NCI-H187 treated with DMSO at 0.1 percent for 48 hours (cell line): ENCODE data around the gene LCN1.
"Not testable (repeated sequence)": the region's sequence is repeated elsewhere in the genome, so short reads cannot be mapped to it uniquely, and the experiment has no call there.

Source experiments
- DNase-seq: peaks from one replicate; lab custom pipeline; 2025; lab: John Stamatoyannopoulos, UW

LCN1 gene

DNA sequence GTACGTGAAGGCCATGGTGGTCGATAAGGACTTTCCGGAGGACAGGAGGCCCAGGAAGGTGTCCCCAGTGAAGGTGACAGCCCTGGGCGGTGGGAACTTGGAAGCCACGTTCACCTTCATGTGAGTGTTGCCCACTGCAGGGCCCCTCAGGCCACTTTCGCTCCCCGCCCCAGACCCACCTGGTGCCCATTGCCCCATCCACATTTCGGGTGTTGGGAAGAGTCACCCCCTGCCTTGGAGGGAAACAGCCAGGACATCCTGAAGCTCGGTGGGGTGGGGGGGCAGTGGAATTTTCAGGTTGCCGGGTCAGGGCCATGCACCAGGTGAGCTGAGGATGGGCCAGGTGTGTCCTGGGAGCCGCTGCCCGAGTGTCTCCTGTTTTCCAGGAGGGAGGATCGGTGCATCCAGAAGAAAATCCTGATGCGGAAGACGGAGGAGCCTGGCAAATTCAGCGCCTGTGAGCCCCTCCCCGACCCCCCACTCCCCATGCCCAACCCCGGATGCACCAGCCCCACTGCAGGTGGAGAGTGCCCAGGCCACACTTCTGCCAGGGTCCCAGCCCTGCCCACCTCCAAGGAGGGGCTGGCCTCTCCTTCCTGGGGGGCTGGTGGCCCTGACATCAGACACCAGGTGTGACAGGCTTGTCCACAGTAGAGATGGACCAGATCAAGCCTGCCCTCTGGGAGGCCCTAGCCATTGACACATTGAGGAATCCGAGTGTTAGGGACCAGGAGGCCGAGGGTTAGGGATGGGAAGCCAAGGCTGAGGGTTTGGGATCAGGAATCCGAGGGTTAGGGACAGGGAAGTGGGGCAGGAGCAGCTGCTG, 25.8 kb downstream of the LCN1 start:
- not testable (repeated sequence) for DNase-seq

DNA sequence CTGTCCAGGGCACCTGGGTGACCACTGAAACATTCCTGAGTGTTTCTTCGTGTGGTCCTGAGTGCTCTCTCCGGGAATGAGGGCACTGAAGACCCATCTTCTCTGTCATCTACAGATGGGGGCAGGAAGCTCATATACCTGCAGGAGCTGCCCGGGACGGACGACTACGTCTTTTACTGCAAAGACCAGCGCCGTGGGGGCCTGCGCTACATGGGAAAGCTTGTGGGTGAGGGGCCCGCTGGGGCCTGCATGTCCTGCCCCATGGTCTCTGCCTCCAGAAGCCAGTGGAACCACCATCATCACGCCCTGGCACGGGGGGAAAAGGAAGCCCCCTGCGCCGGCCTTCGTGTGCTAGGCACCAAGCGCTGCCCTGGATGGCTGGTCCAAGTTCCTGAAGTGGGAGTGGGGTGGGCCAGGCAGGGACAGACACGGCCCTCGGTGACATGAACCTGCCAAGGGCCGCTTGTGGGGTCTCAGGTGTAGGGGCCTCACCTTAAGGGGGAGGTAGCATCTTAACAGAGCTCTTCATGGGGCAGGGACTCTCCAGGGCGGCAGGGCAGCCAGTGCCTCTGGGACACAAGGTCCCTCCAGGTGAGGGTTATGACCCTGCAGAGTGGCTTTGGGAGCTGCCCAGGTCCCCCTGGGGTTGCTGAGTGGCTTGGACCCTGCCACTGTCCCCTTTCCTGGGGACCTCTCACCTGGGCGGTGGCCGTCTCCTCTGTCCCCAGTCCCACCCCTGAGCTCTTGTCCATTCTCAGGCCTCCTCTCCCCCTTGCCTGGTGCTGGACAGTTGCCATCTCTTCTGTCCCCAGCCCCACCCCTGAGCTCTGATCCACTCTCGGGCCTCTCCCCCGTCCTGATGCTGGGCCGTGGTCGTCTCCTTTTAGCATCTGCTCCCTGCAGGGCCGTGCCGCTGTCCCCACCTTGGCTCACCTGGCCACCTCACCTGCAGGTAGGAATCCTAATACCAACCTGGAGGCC, 26.8 kb downstream of the LCN1 start:
- DNase-seq = no peak

DNA sequence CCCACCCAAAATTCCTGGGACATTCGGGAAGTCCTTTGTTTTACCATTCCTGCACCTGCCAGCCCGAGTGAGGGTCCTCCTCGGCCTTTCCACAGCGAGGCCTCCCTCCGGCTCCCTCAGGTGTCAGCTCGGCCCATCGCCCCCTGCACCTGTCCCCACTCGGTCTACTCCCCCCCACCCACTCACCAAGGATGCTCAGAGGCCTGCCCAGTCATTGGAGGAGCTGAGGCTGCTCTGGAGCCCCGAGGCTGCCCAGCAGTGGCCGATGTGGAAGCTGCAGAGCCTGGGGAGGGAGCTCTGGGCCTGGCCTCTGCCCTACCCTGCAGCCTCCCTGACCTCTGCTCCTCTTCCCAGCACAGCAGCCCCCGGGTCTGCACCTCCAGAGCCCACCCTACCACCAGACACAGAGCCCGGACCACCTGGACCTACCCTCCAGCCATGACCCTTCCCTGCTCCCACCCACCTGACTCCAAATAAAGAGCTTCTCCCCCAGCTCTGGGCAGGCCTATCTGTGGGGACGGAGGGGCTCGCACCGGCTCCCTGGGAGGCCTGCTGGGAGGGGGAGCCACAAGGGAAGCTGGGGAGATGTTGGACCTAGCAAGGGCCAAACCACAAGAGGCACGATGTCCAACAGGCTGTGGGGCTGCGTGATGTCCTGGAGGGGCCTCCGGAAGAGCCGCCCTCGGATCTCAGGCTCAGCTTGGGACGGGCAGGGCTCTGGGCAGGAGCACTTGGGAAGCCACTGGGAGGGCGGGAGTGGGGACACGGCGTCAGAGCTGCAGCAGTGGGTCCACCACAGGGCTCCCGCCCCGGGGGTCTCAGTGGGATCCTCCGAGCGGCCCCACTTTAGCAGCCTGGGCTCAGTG, 28.5 kb downstream of the LCN1 start:
- DNase-seq = not testable (repeated sequence)

DNA sequence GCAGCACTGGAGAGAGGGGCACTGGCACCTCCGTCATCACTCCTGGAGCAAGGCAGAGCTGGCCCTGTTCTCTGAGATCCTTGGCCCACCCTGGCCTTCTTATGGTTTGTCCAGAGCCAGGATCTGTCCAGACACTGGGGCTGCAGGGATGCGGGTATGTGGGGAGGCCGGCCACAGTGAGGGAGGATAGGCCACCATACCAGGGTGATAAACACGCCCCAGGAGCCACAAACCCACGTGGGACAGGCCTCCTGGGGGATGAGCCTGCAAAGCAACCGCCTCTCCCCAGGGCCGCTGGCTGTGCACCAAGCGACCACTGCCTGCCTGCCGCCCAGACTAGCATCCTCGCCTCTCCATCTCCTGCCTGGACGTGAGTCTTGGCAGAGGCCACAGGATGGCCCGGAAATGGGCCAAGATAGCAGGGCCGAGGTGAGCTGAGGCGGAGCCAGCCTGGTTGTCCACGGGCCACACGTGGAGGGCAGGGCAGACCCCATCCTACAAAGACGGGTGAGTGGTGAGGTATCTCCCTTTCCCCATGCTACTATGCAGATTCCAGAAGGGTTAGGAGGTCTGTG, 29.2 kb downstream of the LCN1 start:
- no peak for DNase-seq

DNA sequence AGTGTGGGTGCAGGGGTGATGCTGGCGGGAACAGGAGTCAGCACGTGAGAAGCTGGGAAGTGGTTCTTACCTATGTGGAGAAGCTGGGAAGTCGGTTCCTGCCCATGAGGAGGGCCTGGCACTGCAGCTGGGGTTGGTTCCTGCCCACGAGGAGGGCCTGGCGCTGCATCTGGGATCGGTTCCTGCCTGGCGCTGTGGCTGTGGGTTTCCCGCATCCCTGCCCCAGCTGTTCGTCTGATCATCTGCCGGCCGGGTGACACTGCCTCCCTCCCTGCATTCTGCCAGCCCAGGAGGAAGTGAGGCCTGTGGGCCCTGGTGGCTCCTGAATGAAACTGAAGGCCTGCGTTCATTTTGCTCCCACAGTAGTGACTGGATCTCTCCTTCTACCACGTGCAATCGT, 29.8 kb downstream of the LCN1 start:
- DNase-seq = no peak

DNA sequence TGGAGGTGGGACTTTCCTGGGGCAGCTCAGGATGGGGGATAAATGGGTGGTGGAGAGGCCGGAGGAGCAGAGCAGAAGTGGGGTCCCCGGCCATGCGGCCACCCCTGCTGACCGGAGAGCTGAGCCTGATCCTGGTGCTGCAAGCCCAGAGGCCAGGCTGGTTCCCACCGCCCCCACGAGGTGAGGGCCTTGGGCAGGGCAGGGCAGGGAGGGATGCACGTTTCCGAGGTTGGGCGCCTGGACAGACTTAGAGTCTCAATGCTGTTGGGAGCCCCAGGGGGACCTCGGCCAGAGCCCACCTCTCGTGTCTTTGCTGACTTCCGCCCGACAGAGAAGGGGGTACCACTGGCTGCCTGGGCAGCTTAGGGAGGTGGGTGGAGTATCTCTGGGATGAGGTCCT, 30.2 kb downstream of the LCN1 start:
- no peak for DNase-seq

DNA sequence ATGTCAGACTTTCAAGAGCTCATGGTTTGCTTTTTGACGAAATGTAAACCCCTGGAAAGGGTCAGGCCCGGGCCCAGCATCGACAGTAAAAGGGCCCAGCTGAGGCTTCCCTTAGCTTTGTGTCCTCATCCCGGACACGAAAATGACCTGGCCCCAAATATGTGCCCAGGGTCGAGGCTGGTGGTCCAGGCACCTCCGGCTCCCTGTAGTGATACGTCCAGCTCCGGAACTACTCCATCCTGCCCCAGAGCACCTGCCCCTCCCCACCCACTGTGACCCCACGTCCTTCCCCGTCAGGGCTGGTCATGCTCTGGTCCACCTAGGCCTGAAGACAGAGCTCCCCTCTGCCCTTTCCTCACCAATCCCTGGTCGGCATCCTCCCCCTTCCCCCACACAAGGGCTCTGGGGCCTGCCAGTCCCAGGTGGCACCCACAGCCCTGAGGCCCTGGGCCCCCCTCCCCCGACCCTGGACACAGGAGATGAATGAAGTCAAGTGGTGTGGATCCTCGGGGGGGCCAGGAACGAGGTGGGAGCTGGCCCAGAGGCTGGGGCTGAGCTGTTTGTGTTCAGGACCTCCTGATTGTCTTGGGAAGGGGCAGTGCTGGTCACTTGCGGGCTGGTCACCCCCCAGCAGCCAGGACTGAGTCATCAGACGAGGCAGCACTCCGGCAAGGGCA, 30.9 kb downstream of the LCN1 start:
- DNase-seq = no peak

DNA sequence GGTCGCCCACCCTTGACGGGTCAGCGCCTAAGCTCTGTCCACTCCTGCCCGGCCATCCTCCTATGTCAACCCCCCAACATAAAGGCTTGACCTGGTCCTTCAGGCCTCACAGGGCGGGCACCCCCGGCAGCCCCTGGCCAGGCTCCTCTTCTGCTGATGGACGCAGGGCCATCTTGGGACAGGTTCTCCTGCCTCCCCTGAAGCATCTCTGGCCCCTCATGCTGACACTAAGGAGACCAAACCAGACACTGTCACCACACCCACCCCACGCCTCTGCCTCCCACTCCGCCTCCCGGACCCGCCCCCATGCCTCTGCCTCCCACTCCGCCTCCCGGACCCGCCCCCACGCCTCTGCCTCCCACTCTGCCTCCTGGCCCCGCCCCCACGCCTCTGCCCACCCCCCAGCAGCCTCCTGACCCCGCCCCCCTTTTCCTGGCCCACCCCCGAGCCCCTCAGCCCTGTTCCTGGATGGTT, 31.5 kb downstream of the LCN1 start:
- no peak for DNase-seq

DNA sequence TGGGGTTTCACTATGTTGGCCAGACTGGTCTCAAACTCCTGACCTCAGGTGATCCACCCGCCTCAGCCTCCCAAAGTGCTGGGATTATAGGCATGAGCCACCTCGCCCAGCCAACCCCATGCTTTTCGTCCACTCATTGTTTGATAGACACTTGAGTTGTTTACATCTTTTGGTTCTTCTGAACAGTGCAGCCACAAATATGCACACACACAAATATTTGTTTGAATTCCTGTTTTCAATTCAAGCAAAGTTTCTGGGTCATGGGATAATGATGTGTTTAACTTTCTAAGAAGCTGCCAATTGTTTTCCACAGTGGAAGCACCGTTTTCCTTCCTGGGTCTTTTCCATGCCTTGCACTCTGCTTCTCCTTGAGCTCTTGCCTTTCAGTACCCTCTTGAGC, 33.5 kb downstream of the LCN1 start:
- DNase-seq = no peak

DNA sequence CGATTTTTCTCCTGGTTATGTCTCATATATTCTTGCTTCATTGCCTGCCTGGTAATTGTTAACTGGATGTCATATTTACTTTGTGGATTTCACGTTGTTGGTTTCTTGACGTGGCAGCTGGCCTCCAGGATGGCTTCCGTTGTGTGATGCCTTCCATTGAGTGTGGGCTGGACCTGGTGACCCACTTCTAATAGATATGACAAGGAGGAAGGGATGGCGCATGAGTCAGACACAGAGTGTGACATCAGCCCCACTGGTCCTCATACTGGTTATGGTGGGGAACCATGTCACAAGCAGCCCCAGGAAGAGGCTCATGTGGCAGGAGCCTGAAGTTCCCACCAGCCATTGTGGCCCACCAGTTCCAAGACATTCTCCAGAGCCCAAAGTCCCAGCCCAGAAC, 34.0 kb downstream of the LCN1 start:
- no peak for DNase-seq

DNA sequence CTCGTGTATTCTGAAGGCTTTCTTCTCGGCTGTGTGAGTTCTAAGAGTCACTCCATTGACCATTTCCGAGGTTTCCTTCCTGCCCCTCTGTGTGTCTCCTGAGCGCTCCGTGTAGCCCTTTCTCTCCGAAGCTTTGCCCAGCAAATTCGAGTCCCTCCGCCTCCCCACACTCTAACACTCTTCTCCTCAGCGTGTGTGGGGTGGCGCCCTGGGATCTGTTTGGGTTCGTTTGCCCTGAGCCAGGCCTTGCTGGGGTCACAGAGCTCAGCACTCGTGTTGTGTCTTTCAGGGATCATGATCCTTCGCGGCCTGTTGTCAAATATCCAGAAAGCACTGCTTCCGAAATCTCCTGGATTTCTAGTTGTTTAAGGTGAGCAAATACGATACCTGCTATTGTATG, 34.7 kb downstream of the LCN1 start:
- DNase-seq = no peak

DNA sequence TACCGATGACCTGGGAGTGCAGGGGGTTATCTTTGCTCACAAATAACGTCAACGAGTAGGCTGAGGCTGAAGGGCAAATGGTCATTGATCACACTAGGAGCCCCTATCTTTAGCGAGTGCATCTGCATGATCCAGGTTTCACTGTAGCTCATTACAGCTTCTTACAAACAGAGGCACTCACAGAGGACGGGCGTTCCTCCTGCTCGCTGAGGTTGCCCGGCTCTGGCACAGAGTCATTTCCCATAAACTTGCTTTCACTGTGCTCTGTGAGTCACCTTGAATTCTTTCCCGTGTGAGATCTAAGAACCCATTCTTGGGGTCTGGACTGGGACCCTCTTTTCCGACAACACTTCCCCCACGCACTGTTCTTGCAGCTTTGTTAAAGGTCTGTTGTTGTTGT, 38.4 kb downstream of the LCN1 start:
- no peak for DNase-seq

DNA sequence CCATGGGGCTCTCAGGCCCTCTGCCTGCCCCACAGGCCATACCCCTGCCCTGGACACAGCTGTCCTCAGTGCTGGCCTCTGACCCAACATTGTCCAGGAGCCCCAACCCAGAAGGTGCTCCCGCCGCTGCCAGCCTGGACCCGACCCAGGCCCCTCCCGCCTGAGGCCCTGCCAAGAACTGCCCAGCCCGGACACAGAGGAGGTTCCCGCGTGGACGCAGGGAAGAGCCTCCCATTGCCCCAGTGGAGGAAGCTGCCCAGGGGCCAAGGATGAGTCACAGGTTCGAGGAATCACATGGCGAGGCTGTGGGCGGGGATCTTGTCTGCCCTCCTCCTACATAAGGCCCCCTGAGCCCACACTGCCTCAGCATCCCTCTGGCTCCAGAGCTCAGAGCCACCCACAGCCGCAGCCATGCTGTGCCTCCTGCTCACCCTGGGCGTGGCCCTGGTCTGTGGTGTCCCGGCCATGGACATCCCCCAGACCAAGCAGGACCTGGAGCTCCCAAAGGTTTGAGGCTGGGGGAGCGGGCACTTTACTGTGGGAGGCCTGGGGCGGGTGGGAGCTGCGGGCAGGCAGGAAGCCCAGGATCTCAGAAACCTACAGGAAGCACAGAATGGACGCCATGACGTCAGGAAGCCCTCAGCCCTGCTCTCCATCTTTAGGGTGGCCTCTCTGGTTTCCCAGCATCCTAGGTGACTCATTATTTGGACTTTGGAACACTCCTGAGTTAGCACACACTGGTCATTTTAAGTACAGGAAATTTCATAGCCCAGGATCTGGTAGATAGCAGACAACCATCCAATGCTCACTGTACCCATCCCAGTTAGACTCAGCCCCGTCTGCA, 40.4 kb downstream of the LCN1 start, which contains the start of gene PAEP:
PAEP (plus strand) TSS at position 366 of the 844 bp plus-strand sequence.
- no peak for DNase-seq

DNA sequence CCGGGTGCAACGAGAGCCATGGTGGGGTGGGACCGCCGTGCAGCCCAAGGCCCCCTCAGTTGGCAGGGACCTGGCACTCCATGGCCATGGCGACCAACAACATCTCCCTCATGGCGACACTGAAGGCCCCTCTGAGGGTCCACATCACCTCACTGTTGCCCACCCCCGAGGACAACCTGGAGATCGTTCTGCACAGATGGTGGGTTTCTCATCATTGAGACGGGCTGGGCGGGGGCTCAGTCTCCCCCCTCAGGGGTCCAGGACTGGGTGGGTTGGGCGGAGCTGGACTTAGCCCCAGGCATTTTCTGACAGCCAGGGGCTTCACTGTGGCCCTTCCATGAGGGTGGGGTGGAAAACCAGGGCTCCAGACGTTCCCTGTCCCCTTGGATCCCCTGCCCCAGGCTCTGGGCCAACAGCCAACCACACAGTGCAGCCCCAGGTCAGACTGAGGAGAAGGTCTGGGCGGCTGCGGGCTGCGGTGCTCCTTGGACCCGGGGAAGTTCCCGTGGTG, 41.0 kb downstream of the LCN1 start:
- no peak for DNase-seq

DNA sequence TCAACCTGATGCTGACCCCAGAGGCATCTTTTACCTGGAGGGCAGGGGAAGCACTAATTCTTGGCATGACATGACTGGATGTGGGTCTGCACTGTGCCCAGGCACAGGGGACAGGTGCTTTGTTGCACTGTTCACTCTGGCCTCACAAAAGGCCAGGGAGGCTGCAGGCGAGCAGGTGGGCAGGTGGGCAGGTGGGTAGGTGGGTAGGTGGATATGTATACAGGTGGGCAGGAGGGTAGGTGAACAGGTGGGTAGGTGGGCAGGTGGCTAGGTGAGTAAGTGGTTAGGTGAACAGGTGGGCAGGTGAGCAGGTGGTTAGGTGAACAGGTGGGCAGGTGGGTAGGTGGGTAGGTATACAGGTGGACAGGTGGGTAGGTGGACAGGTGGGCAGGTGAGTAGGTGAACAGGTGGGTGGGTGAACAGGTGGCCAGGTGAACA, 41.8 kb downstream of the LCN1 start:
- DNase-seq = no peak

DNA sequence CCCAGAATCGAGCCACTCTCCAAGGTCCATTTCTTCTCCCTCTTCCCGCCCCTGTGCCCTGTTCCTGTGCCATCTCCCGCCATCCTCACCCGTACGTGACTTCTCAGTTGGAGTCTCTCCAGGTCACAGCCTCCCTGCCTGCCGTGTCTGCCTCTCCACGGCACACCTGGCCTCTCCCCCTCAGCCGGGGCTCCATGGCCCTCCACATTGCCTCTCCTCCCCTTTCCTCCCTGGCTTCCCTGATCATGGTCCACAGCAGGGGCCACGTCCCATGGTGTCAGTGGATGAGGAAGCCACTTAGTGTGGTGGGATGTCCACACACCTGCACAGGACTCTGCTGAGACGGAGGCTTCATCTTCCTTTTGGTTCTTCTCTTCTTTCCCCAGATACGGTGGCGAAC, 42.6 kb downstream of the LCN1 start:
- no peak for DNase-seq

DNA sequence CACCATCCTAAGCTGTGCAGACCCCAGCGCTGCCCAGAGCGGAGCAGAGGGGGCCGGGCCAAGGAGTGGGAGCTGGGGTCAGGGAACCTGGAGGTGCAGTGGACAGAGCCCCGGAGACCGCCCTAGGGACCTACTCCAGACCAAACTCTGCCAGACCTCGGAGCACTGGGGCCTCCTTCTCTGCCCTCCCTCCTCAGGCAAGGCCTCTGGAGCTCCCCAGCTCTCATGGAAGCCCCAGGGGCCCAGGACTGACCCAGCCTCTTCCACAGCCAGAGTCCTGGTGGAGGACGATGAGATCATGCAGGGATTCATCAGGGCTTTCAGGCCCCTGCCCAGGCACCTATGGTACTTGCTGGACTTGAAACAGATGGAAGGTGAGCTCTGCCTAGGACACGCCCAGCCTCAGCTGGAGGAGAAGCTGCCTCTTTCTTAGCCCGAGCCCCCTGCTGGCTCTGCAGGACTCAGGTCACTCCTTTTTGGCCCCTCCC, 43.9 kb downstream of the LCN1 start:
- DNase-seq = no peak

DNA sequence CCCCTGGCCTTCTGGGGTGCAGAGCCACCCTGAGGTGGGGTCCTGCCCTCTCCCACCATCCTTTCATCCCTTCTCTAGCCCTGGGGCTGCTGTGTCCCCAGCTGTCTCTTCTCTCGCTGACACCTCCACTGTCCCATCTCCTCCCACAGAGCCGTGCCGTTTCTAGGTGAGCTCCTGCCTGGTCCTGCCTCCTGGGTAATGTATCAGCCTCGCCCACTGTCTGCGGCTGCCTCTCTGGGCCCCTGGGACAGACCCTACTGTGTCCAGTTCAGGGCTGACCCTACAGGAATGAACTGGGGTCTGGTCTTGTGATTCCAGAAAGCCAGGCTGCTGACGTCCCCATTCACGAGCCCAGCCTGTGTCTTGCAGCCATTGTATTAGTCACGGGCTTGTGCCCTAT, 44.4 kb downstream of the LCN1 start:
- DNase-seq = no peak

DNA sequence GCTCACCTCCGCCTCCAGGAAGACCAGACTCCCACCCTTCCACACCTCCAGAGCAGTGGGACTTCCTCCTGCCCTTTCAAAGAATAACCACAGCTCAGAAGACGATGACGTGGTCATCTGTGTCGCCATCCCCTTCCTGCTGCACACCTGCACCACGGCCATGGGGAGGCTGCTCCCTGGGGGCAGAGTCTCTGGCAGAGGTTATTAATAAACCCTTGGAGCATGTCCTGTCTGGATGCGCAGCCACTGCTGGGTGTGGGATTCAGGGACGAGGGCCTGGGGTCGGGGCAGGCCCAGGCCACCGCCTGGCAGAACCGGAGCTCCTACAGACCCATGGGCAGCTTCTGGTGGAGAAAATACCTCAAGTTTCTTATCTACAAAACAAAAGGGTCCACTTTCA, 45.3 kb downstream of the LCN1 start:
- no peak for DNase-seq

DNA sequence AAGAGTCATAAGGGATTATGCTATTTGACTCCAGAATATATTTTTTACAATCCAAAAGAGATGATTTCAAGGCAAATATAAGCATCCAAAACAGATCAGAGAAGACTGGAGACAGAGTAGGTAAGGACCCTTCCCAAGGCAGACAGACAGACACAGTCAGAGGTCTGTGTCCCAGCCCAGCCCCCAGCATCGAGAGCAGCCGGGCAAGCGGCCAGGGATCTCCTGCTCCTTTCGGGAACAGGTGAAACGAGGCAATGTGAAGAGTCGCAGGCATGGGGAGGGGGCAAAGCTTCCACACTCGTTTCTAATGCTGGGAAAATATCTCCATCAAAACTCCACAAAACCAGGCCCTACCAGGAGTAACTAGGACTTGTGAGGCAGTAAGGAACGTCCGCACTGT, 46.1 kb downstream of the LCN1 start:
- no peak for DNase-seq
